Liver (tissue), 3 donors: Measurements from ENCODE around the gene OSTN.

Experiments
- ATF3 ChIP-seq: IDR thresholded peaks from 2 replicates; pipeline ENCODE4 v1.6.1; 2016; ENCODE audit warnings: antibody characterized with exemption
- GABPA ChIP-seq, 2 donors: IDR thresholded peaks in 1 of 2; conservative IDR thresholded peaks in 1 of 2; 2 replicates each; pipeline ENCODE4 v1.6.1; 2016; ENCODE audit warnings: antibody characterized with exemption in 2 of 2, mild to moderate bottlenecking in 1 of 2, moderate library complexity in 1 of 2
- JUND ChIP-seq, 2 donors: IDR thresholded peaks; 2 replicates each; pipeline ENCODE4 v1.6.1; 2016; ENCODE audit warnings: antibody characterized with exemption in 2 of 2
- TF ChIP-seq, protein P1 (sequence below): fragments of 150-350 bp; IDR thresholded peaks from 2 replicates; pipeline ENCODE4 v1.5.1; 2017; ENCODE audit warnings: improper control_type of control experiment, low read depth, low read length; ENCODE audit not compliant: missing input control
- TF ChIP-seq, protein P2 (sequence below): IDR thresholded peaks from 2 replicates; pipeline ENCODE4 v1.6.1; 2016; ENCODE audit warnings: antibody characterized with exemption, mild to moderate bottlenecking
- donor health status: healthy.
- donor health status: healthy.

- TF ChIP-seq, protein P1, sequence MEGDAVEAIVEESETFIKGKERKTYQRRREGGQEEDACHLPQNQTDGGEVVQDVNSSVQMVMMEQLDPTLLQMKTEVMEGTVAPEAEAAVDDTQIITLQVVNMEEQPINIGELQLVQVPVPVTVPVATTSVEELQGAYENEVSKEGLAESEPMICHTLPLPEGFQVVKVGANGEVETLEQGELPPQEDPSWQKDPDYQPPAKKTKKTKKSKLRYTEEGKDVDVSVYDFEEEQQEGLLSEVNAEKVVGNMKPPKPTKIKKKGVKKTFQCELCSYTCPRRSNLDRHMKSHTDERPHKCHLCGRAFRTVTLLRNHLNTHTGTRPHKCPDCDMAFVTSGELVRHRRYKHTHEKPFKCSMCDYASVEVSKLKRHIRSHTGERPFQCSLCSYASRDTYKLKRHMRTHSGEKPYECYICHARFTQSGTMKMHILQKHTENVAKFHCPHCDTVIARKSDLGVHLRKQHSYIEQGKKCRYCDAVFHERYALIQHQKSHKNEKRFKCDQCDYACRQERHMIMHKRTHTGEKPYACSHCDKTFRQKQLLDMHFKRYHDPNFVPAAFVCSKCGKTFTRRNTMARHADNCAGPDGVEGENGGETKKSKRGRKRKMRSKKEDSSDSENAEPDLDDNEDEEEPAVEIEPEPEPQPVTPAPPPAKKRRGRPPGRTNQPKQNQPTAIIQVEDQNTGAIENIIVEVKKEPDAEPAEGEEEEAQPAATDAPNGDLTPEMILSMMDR = no peak
- TF ChIP-seq, protein P2, sequence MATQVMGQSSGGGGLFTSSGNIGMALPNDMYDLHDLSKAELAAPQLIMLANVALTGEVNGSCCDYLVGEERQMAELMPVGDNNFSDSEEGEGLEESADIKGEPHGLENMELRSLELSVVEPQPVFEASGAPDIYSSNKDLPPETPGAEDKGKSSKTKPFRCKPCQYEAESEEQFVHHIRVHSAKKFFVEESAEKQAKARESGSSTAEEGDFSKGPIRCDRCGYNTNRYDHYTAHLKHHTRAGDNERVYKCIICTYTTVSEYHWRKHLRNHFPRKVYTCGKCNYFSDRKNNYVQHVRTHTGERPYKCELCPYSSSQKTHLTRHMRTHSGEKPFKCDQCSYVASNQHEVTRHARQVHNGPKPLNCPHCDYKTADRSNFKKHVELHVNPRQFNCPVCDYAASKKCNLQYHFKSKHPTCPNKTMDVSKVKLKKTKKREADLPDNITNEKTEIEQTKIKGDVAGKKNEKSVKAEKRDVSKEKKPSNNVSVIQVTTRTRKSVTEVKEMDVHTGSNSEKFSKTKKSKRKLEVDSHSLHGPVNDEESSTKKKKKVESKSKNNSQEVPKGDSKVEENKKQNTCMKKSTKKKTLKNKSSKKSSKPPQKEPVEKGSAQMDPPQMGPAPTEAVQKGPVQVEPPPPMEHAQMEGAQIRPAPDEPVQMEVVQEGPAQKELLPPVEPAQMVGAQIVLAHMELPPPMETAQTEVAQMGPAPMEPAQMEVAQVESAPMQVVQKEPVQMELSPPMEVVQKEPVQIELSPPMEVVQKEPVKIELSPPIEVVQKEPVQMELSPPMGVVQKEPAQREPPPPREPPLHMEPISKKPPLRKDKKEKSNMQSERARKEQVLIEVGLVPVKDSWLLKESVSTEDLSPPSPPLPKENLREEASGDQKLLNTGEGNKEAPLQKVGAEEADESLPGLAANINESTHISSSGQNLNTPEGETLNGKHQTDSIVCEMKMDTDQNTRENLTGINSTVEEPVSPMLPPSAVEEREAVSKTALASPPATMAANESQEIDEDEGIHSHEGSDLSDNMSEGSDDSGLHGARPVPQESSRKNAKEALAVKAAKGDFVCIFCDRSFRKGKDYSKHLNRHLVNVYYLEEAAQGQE = no peak
- TF ChIP-seq ATF3 (no peak), GABPA (IDR thresholded peaks at IDR 0.05 in 1 of 2, conservative IDR thresholded peaks at IDR 0.05 in 1 of 2) (no peak), JUND (IDR thresholded peaks at IDR 0.05) (no peak)
These were observed 97.0 kb downstream of the OSTN start for GRCh38 chr3:191296041-191296541.
